Astrocyte of the cerebellum (primary cell): ENCODE results near the gene KBTBD8.

Experiments
- DNase-seq: peaks from one replicate; pipeline ENCODE4 v3.0.0-alpha.2; 2011; ENCODE audit warnings: low read depth
- H3K4me3 ChIP-seq: 2 replicates; pipeline ENCODE4 v1.5.1; 2011; ENCODE audit warnings: mild to moderate bottlenecking, low read depth, low read length, moderate library complexity
- CTCF ChIP-seq: IDR thresholded peaks from 2 replicates; pipeline ENCODE4 v1.5.1; 2012; ENCODE audit warnings: low read length, low read depth, moderate library complexity, mild to moderate bottlenecking; ENCODE audit errors: missing control alignments
- in situ Hi-C: cut with HindIII; loops from 2 replicates; pipeline ENCODE4 v1.10.0; 2017; ENCODE audit warnings: low sequenced_read_pairs

The KBTBD8 gene

GRCh38 chr3:66985336-66985920 lies 12.7 kb upstream of the KBTBD8 start:
- TF ChIP-seq CTCF: no peak
- in situ Hi-C loops: no loop called here
- no peak overlapping the region for H3K4me3 ChIP-seq
- DNase-seq: no peak

- in situ Hi-C loops: no loop called here
Measured at GRCh38 chr3:66986406-66986805, 11.7 kb upstream of the KBTBD8 start.

GRCh38 chr3:66989241-66989640 lies 8.9 kb upstream of the KBTBD8 start:
- in situ Hi-C loops: no loop called here
- H3K4me3 ChIP-seq: no peak overlapping the region
- no peak for DNase-seq
- TF ChIP-seq CTCF: no peak

More at GRCh38 chr3:66986406-66986805, 11.7 kb upstream of the KBTBD8 start:
- H3K4me3 ChIP-seq: no peak overlapping the region
- TF ChIP-seq CTCF: no peak
- DNase-seq: no peak

GRCh38 chr3:66989860-66990696 lies 8.0 kb upstream of the KBTBD8 start:
- in situ Hi-C loops: no loop called here
- H3K4me3 ChIP-seq: no peak overlapping the region
- no peak for DNase-seq
- TF ChIP-seq CTCF: peak; percentile 13

DNA sequence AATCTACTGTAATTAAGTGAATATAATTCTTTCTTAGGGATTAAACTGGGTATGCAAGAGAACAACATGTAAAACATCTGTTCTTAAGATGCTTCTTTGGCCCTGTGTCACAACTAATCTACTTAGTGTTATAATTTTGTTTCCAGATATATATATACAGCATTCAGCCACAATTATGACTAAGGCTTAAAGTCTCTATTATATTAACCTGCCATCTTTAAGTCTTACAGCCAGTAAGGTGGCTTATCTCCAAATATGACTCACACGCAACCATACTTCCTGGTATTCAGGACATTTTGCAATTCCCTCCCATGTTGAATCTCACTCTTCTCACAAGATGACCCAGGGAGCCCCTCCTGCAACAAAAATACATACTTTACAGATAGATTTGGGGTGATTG lies 6.6 kb upstream of the KBTBD8 start:
- peak; percentile 50 for DNase-seq
- in situ Hi-C loops: no loop called here
- no peak overlapping the region for H3K4me3 ChIP-seq
- no peak for TF ChIP-seq CTCF

DNA sequence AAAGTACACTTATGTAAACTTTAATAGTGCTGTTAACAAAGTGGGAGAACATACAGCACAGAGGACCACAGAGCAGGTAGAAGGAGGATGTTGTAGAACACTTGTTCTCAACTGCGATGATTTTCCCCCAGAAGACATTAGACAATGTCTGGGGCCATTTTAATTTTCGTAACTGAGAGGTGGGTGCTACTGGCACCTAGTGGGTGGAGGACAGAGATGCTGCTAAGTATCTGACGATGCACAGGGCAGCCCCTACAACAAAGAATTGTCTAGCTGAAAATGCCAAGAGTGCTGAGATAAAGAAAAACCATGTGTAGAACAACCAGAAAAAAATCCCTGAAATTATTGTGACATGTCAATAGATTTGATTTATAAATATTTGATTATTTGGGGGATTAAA lies 5.0 kb upstream of the KBTBD8 start:
- in situ Hi-C loops: no loop called here
- H3K4me3 ChIP-seq: no peak overlapping the region
- no peak for TF ChIP-seq CTCF
- no peak for DNase-seq
